B cell (primary cell): ENCODE measurements around the gene SCAF11. TPM values are rescaled to one million over a fixed set of nuclear protein-coding genes. Genes with fewer than 3 reads are reported as not detected.
A peak's percentile ranks its signal among the peaks of the same experiment; 100 is the strongest.

Experiments
- ATAC-seq: fragments of 200-7000 bp; cut with Tn5 transposase; one replicate; pipeline ENCODE4 v1.10.0; 2021; ENCODE audit warnings: low read depth, mild to moderate bottlenecking, moderate number of reproducible peaks, moderate library complexity
- CTCF ChIA-PET: fragments of 350-600 bp; sonication (Branson Sonifier 250); formaldehyde crosslinking; loops from one replicate; lab custom pipeline; 2021; ENCODE audit warnings: antibody characterized with exemption, inconsistent platforms; lab: Charles Lee
- POLR2A ChIA-PET: fragments of 350-600 bp; sonication (Branson Sonifier 250); formaldehyde crosslinking; loops from one replicate; lab custom pipeline; 2021; ENCODE audit warnings: antibody characterized with exemption; lab: Charles Lee
- DNase-seq: peaks from one replicate; pipeline ENCODE4 v3.0.0; 2013
- H2AFZ ChIP-seq: 2 replicates; pipeline ENCODE4 v1.6.1; 2012; ENCODE audit warnings: mild to moderate bottlenecking, low read depth, low read length; ENCODE audit not compliant: insufficient read depth, poor library complexity, severe bottlenecking
- H3K27ac ChIP-seq, 2 donors: 1 replicate in 1 of 2; 2 replicates in 1 of 2; pipeline ENCODE4 v1.5.1; 2012 to 2013; ENCODE audit warnings: low read length in 2 of 2, mild to moderate bottlenecking in 2 of 2, moderate library complexity in 1 of 2
- H3K27me3 ChIP-seq, 4 experiments: fragments of 200-600 bp in 1 of 4; sonication (generic) in 1 of 4; replicated peaks in 1 of 4; 1 replicate in 2 of 4; 2 replicates in 2 of 4; pipeline versions ENCODE4 v1.6.1 to v1.7.0; 2013 to 2016; ENCODE audit warnings: low read length in 3 of 4, mild to moderate bottlenecking in 2 of 4, mixed read lengths in 1 of 4, moderate library complexity in 1 of 4; ENCODE audit not compliant: insufficient read depth in 4 of 4, control insufficient read depth in 3 of 4; ENCODE audit errors: control extremely low read depth in 1 of 4
- H3K36me3 ChIP-seq, 2 experiments: replicated peaks in 1 of 2; 1 replicate in 1 of 2; 2 replicates in 1 of 2; pipeline versions ENCODE4 v1.6.1 to v1.7.1; 2013; ENCODE audit warnings: low read length in 1 of 2; ENCODE audit not compliant: insufficient read depth in 2 of 2, control insufficient read depth in 1 of 2; ENCODE audit errors: control extremely low read depth in 1 of 2, extremely low read depth in 1 of 2
- H3K4me1 ChIP-seq, 2 donors: fragments of 200-600 bp in 1 of 2; sonication (generic) in 1 of 2; 1 replicate in 1 of 2; 2 replicates in 1 of 2; pipeline versions ENCODE4 v1.5.1 to v1.6.1; 2013 to 2017; ENCODE audit warnings: low read length in 2 of 2; ENCODE audit not compliant: control insufficient read depth in 2 of 2, insufficient read depth in 2 of 2
- H3K4me2 ChIP-seq: replicated peaks from 2 replicates; pipeline ENCODE3; 2012; ENCODE audit warnings: mild to moderate bottlenecking, low read depth, low read length; ENCODE audit not compliant: poor library complexity, severe bottlenecking
- H3K4me3 ChIP-seq, 5 experiments: fragments of 200-600 bp in 1 of 5; sonication (generic) in 1 of 5; 1 replicate in 3 of 5; 2 replicates in 2 of 5; pipeline versions ENCODE4 v1.5.1 to v1.7.0; 2011 to 2016; ENCODE audit warnings: low read length in 4 of 5, mild to moderate bottlenecking in 4 of 5, low read depth in 2 of 5, control low read depth in 1 of 5, moderate library complexity in 1 of 5; ENCODE audit not compliant: insufficient read depth in 1 of 5; ENCODE audit errors: control extremely low read depth in 1 of 5, extremely low read depth in 1 of 5
- H3K79me2 ChIP-seq: fragments of 200-600 bp; sonication (generic); one replicate; pipeline ENCODE4 v1.6.0; 2016; ENCODE audit warnings: low read length; ENCODE audit not compliant: control insufficient read depth, insufficient read depth
- H3K9ac ChIP-seq: fragments of 200-600 bp; sonication (generic); 2 replicates; pipeline ENCODE4 v1.6.1; 2017; ENCODE audit warnings: mild to moderate bottlenecking, low read length, moderate library complexity
- H3K9me3 ChIP-seq, 3 donors: one replicate each; pipeline versions ENCODE4 v1.6.1 to v1.7.1; 2013; ENCODE audit warnings: low read length in 2 of 3; ENCODE audit not compliant: control insufficient read depth in 2 of 3, insufficient read depth in 1 of 3; ENCODE audit errors: control extremely low read depth in 1 of 3
- H4K20me1 ChIP-seq: 2 replicates; pipeline ENCODE4 v1.6.0; 2012; ENCODE audit warnings: mild to moderate bottlenecking, low read length; ENCODE audit not compliant: insufficient read depth, control insufficient read depth, poor library complexity, severe bottlenecking
- H3K27ac Mint-ChIP-seq: one replicate; pipeline ENCODE4 v1.8.0; 2021; ENCODE audit warnings: mixed read lengths
- H3K27me3 Mint-ChIP-seq: one replicate; pipeline ENCODE4 v1.8.0; 2021; ENCODE audit warnings: mixed read lengths
- H3K4me1 Mint-ChIP-seq: one replicate; pipeline ENCODE4 v1.8.0; 2021; ENCODE audit warnings: mixed read lengths
- H3K4me3 Mint-ChIP-seq: one replicate; pipeline ENCODE4 v1.8.0; 2021; ENCODE audit warnings: mixed read lengths
- H3K9me3 Mint-ChIP-seq: one replicate; pipeline ENCODE4 v1.8.0; 2022; ENCODE audit warnings: mixed read lengths; ENCODE audit not compliant: insufficient read depth
- EZH2 ChIP-seq: IDR thresholded peaks from 2 replicates; pipeline ENCODE4 v1.6.1; 2012; ENCODE audit warnings: borderline replicate concordance, low read depth, mild to moderate bottlenecking, moderate library complexity, low read length; ENCODE audit not compliant: insufficient read depth, poor library complexity, severe bottlenecking
- WGBS: methylation state at CpG from one replicate; pipeline ENCODE4 v1.1.5; 2013; ENCODE audit warnings: missing lambda C conversion rate; ENCODE audit not compliant: insufficient coverage; 5-methylcytosine and 5-hydroxymethylcytosine counted together
- intact Hi-C: fragments of 100-400 bp; cut with micrococcal nuclease; formaldehyde crosslinking; loops from one replicate; pipeline ENCODE4 v1.10.0; 2022
- polyA plus RNA-seq: library from polyadenylated mRNA; depleted of rRNA; stranded (reverse); fragments of >200 nt; gene quantifications from 2 replicates; pipeline ENCODE4 v1.2.3, GENCODE V29; 2012
- total RNA-seq, 2 donors: library from RNA; stranded (reverse); fragments of 120-200 nt in 1 of 2; gene quantifications; 1 replicate in 1 of 2; 2 replicates in 1 of 2; pipeline versions ENCODE4 v1.2.3 to v1.2.4, GENCODE V29; 2013 to 2022
- TF ChIP-seq, protein P1 (sequence below): fragments of 200-600 bp; IDR thresholded peaks from one replicate; pipeline ENCODE4 v1.8.0; 2022; ENCODE audit warnings: antibody characterized with exemption, mild to moderate bottlenecking

The SCAF11 gene
- total and polyA plus RNA-seq, 2 donors (not counting 1 experiment from before 2014, with no cell fraction given) = 76.1 to 247 TPM

DNA sequence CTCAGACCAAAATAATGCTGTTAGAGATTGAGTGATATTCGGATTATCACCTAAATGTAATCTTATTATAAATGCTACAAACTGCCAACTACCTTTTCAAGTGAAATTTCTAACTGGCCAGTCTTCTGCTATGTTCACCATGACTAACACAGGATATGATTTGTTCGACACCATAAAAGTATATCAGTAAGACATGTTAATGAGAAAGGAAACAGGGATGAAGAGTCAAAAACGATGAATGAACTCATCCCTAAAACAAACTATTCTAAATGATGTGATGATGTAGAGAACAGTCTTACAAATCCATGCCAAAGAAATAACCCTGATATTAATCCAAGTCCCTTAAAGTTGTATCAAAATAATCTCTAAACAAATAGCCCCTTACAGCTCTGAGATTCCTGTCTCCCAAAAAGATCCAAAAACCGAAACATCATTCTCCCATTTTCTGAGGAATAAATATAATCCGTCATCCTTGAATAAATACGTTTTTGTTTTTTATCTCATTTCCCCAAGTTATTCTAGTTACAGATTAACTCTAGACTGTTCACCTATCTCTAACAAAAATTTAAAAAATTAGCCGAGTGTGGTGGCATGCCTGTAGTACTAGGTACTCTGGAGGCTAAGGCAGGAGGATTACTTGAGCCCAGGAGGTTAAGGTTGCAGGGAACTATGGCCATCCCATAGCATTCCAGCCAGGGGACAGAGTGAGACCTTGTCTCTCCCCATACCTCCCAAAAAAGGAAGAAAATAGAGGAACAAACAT, 9.1 kb downstream of the SCAF11 start:
- Histone ChIP-seq H3K79me2 (peaks cover 100% of the 10 kb centered on the region), H3K27me3 (no peaks in the 10 kb centered on the region), H3K4me3 (no peak overlapping the region), H3K9me3 (no peaks in the 10 kb centered on the region), H2AFZ (no peak overlapping the region), H3K4me1 (peaks cover 43 to 78% of the 10 kb centered on the region in 2 donors), H3K4me2 (no peak overlapping the region), H3K9ac (no peak overlapping the region), H4K20me1 (peaks cover 45% of the 10 kb centered on the region), H3K36me3 (peaks cover 12 to 14% of the 10 kb centered on the region in 2 experiments), H3K27ac (no peak overlapping the region)
- Mint-ChIP-seq H3K27ac (no peak overlapping the region), H3K4me1 (peaks cover 93% of the 10 kb centered on the region), H3K27me3 (no peaks in the 10 kb centered on the region), H3K4me3 (no peak overlapping the region), H3K9me3 (peaks cover 3% of the 10 kb centered on the region)
- DNase-seq = no peak
- ChIA-PET POLR2A (no interaction called here), CTCF (interaction anchor here (1.0 kb wide), 1 partner anchor 27 kb away, joined by 3 read pairs; no protein-coding TSS in a partner anchor)
- no peak for ATAC-seq
- intact Hi-C loops = no loop called here
- WGBS = no CpG with 5 or more reads among the region's 7 CpGs
- TF ChIP-seq, protein P1, sequence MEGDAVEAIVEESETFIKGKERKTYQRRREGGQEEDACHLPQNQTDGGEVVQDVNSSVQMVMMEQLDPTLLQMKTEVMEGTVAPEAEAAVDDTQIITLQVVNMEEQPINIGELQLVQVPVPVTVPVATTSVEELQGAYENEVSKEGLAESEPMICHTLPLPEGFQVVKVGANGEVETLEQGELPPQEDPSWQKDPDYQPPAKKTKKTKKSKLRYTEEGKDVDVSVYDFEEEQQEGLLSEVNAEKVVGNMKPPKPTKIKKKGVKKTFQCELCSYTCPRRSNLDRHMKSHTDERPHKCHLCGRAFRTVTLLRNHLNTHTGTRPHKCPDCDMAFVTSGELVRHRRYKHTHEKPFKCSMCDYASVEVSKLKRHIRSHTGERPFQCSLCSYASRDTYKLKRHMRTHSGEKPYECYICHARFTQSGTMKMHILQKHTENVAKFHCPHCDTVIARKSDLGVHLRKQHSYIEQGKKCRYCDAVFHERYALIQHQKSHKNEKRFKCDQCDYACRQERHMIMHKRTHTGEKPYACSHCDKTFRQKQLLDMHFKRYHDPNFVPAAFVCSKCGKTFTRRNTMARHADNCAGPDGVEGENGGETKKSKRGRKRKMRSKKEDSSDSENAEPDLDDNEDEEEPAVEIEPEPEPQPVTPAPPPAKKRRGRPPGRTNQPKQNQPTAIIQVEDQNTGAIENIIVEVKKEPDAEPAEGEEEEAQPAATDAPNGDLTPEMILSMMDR = no peak
- no peak for TF ChIP-seq EZH2

DNA sequence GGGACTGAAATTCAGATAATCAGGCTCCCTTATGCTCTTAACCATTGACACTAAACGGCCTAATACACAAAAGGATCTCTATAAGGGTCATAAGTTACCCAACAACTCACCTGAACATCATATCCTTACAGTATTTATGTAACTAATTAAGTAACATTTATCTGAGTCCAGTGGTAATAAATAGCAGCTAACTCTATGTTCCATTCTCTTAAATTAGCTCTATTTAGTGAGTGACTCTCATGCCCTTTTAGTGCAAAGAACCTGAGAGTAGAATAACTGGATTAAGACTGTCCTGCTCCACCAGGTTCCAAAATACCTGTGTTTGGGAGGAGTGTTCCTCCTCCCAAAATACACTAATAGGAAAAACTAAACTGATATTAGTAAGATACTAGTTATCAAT, 9.8 kb downstream of the SCAF11 start:
- Histone ChIP-seq H4K20me1 (peaks cover 52% of the 10 kb centered on the region), H3K36me3 (peaks cover 11 to 14% of the 10 kb centered on the region in 2 experiments), H2AFZ (no peak overlapping the region), H3K9me3 (no peaks in the 10 kb centered on the region), H3K79me2 (peaks cover 100% of the 10 kb centered on the region), H3K27me3 (no peaks in the 10 kb centered on the region), H3K4me3 (no peak overlapping the region), H3K4me2 (peak overlapping the region; percentile 0), H3K9ac (no peak overlapping the region), H3K27ac (no peak overlapping the region), H3K4me1 (peaks cover 35 to 71% of the 10 kb centered on the region in 2 donors)
- ATAC-seq (no peak), DNase-seq (no peak)
- POLR2A ChIA-PET = no interaction called here
- no peak overlapping the region for H3K4me3 Mint-ChIP-seq
- H3K27me3 Mint-ChIP-seq = no peaks in the 10 kb centered on the region
- no CpG with 5 or more reads among the region's 1 CpG for WGBS
- intact Hi-C loops = no loop called here
- H3K4me1 Mint-ChIP-seq = peaks cover 92% of the 10 kb centered on the region
- H3K9me3 Mint-ChIP-seq = peaks cover 3% of the 10 kb centered on the region
- CTCF ChIA-PET = no interaction called here
- H3K27ac Mint-ChIP-seq = no peak overlapping the region
- no peak for TF ChIP-seq EZH2
- TF ChIP-seq, protein P1 = no peak
